Measurements from ENCODE around the gene PTCH2. TPM values are rescaled to one million over a fixed set of nuclear protein-coding genes. Genes with fewer than 3 reads are reported as not detected.

Gene PTCH2
- total RNA-seq, 1 donor from 2014 or later: 3.0 TPM

Other genes starting within 250 kb of the PTCH2 start
- 11.8 and 13.9 TPM in 2 replicates for gene TMEM53, start 168.8 kb downstream of the PTCH2 start, total RNA-seq
- 14.9 and 15.0 TPM in 2 replicates for gene ARMH1, start 168.5 kb downstream of the PTCH2 start, total RNA-seq
- gene RNU5D-1, start 112.1 kb downstream of the PTCH2 start, total RNA-seq: not detected in 2 replicates
- gene KIF2C, start 103.4 kb downstream of the PTCH2 start, total RNA-seq: 26.6 and 28.7 TPM in 2 replicates
- gene RPS8, start 67.7 kb downstream of the PTCH2 start, total RNA-seq: 1,808 and 1,842 TPM in 2 replicates
- gene BEST4, start 55.1 kb downstream of the PTCH2 start, total RNA-seq: 2.1 and 2.4 TPM in 2 replicates
- 11.8 and 13.3 TPM in 2 replicates for gene PLK3, start 42.9 kb downstream of the PTCH2 start, total RNA-seq
- 0.55 and 0.79 TPM in 2 replicates for gene DYNLT4, start 35.9 kb downstream of the PTCH2 start, total RNA-seq
- gene BTBD19, start 34.7 kb downstream of the PTCH2 start, total RNA-seq: 26.7 and 27.5 TPM in 2 replicates
- 20.1 and 21.0 TPM in 2 replicates for gene EIF2B3, start 143.3 kb upstream of the PTCH2 start, total RNA-seq
- 43.5 and 44.2 TPM in 2 replicates for gene HECTD3, start 168.1 kb upstream of the PTCH2 start, total RNA-seq
- 61.5 and 64.4 TPM in 2 replicates for gene UROD, start 169.0 kb upstream of the PTCH2 start, total RNA-seq